K562 (cell line): ENCODE results near the gene CEND1. TPM values are rescaled to one million over a fixed set of nuclear protein-coding genes. Genes with fewer than 3 reads are reported as not detected.
A peak's percentile ranks its signal among the peaks of the same experiment; 100 is the strongest.

Source experiments
- GATAD2B ChIP-seq: fragments of 450-650 bp; IDR thresholded peaks from 2 replicates; pipeline ENCODE4 v1.6.1; 2017; ENCODE audit warnings: mild to moderate bottlenecking, borderline replicate concordance
- HNRNPL ChIP-seq: fragments of 200-400 bp; formaldehyde crosslinking; IDR thresholded peaks from 2 replicates; pipeline ENCODE4 v1.6.1; 2017; ENCODE audit warnings: low read depth, mild to moderate bottlenecking, low read length
- MAFK ChIP-seq: IDR thresholded peaks from 2 replicates; pipeline ENCODE4 v1.6.1; 2011; ENCODE audit warnings: low read length, improper control_type of control experiment
- POLR2G ChIP-seq: fragments of 200-400 bp; formaldehyde crosslinking; IDR thresholded peaks from 2 replicates; pipeline ENCODE4 v1.6.1; 2017; ENCODE audit warnings: low read depth, mild to moderate bottlenecking, antibody characterized with exemption, low read length, moderate library complexity
- RBM22 ChIP-seq: fragments of 200-400 bp; formaldehyde crosslinking; IDR thresholded peaks from 2 replicates; pipeline ENCODE4 v1.6.1; 2018; ENCODE audit warnings: low read length, low read depth; ENCODE audit not compliant: poor library complexity, severe bottlenecking
- SRSF3 ChIP-seq: fragments of 200-400 bp; formaldehyde crosslinking; IDR thresholded peaks from 2 replicates; pipeline ENCODE4 v1.6.1; 2016; ENCODE audit warnings: mild to moderate bottlenecking, low read length, moderate library complexity; ENCODE audit not compliant: insufficient read depth
- ZBTB2 ChIP-seq: fragments of 450-650 bp; IDR thresholded peaks from 2 replicates; pipeline ENCODE4 v1.6.1; 2016; ENCODE audit warnings: antibody characterized with exemption
- ZNF311 ChIP-seq: fragments of 250-450 bp; sonication (Bioruptor Pico); IDR thresholded peaks from 2 replicates; pipeline ENCODE4 v1.4.0; 2020; ENCODE audit warnings: mild to moderate bottlenecking, moderate library complexity
- ZNF696 ChIP-seq: fragments of 250-450 bp; sonication (Bioruptor Pico); conservative IDR thresholded peaks from 2 replicates; pipeline ENCODE4 v1.4.0; 2020; ENCODE audit warnings: mild to moderate bottlenecking, moderate library complexity
- polyA plus RNA-seq, 8 experiments: library from polyadenylated mRNA; depleted of rRNA in 4 of 8; stranded (reverse) in 5 of 8; unstranded in 3 of 8; fragments of >200 nt; fragmentation: Nextera tagmentation in 2 of 8; fragmentation: Illumina TruSeq in 1 of 8; extraction: Ambion mirVana in 2 of 8; extraction: Trizol in 1 of 8; gene quantifications; 2 replicates each; pipeline versions ENCODE4 v1.2.1 to v1.2.3, GENCODE V29; 2011 to 2014; ENCODE audit warnings: inconsistent platforms in 1 of 8, missing spikeins in 1 of 8
- total RNA-seq, 7 experiments: library from RNA; depleted of rRNA in 6 of 7; stranded (reverse); fragments of >200 nt in 6 of 7; fragmentation: Illumina TruSeq in 2 of 7; extraction: Trizol in 2 of 7; gene quantifications; 2 replicates each; pipeline versions ENCODE4 v1.2.1 to v1.2.3, GENCODE V29; 2011 to 2021; ENCODE audit warnings: low replicate concordance in 1 of 7
- TF ChIP-seq, protein P1 (sequence below): fragments of 450-650 bp; IDR thresholded peaks from 2 replicates; pipeline ENCODE4 v1.6.1; 2016; ENCODE audit warnings: low read depth
- TF ChIP-seq, protein P2 (sequence below): sonication (generic); formaldehyde crosslinking; IDR thresholded peaks from 2 replicates; pipeline ENCODE4 v1.8.1; 2023; ENCODE audit warnings: mild to moderate bottlenecking, missing genetic modification reagents
- TF ChIP-seq, protein P3 (sequence below), 2 experiments: fragments of 450-650 bp; conservative IDR thresholded peaks; 2 replicates each; pipeline ENCODE4 v1.6.1; 2017; ENCODE audit warnings: mild to moderate bottlenecking in 2 of 2, moderate library complexity in 2 of 2
- TF ChIP-seq, protein P4 (sequence below), 2 experiments: fragments of 450-650 bp in 1 of 2; sonication (generic) in 1 of 2; formaldehyde crosslinking; conservative IDR thresholded peaks; 2 replicates each; pipeline versions ENCODE4 v1.4.0 to v1.8.1; 2020 to 2022; ENCODE audit warnings: mild to moderate bottlenecking in 1 of 2, missing genetic modification reagents in 1 of 2

Gene CEND1
- total and polyA plus RNA-seq, 9 of the 15 experiments (the other 6 are each of a cell fraction or from before 2014, with no cell fraction given) = 0.13 to 0.18 (median 0.16) TPM; not detected in 6

DNA sequence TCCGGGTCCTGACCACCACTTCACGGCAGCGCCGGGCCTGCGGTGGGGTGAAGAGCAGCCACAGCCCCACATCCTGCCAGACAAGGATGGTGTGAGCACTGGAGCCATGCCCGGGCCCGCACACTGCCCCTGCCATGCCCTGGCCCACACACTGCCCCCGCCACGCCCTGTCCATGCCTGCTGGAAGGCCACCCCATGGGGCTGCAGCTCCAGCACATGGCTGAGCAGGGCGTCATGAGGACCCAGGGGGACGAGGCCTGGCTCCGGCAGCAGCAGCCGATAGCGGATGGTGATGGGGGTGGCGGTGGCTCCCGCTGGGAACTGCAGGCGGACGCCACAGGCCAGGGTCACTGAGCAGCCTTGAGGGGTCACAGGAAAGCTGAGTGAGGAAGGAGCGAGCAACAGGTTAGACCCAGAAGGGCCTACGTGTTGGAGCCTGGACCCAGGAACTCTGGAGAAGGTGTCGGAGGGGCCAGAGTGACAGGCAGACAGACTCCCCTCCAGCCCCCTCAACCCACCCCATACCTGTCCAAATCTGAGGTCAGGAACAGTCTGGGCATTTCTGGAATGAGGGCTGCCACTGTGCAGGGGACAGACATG is 12.2 kb upstream of the CEND1 start (continued):
- TF ChIP-seq, protein P1, sequence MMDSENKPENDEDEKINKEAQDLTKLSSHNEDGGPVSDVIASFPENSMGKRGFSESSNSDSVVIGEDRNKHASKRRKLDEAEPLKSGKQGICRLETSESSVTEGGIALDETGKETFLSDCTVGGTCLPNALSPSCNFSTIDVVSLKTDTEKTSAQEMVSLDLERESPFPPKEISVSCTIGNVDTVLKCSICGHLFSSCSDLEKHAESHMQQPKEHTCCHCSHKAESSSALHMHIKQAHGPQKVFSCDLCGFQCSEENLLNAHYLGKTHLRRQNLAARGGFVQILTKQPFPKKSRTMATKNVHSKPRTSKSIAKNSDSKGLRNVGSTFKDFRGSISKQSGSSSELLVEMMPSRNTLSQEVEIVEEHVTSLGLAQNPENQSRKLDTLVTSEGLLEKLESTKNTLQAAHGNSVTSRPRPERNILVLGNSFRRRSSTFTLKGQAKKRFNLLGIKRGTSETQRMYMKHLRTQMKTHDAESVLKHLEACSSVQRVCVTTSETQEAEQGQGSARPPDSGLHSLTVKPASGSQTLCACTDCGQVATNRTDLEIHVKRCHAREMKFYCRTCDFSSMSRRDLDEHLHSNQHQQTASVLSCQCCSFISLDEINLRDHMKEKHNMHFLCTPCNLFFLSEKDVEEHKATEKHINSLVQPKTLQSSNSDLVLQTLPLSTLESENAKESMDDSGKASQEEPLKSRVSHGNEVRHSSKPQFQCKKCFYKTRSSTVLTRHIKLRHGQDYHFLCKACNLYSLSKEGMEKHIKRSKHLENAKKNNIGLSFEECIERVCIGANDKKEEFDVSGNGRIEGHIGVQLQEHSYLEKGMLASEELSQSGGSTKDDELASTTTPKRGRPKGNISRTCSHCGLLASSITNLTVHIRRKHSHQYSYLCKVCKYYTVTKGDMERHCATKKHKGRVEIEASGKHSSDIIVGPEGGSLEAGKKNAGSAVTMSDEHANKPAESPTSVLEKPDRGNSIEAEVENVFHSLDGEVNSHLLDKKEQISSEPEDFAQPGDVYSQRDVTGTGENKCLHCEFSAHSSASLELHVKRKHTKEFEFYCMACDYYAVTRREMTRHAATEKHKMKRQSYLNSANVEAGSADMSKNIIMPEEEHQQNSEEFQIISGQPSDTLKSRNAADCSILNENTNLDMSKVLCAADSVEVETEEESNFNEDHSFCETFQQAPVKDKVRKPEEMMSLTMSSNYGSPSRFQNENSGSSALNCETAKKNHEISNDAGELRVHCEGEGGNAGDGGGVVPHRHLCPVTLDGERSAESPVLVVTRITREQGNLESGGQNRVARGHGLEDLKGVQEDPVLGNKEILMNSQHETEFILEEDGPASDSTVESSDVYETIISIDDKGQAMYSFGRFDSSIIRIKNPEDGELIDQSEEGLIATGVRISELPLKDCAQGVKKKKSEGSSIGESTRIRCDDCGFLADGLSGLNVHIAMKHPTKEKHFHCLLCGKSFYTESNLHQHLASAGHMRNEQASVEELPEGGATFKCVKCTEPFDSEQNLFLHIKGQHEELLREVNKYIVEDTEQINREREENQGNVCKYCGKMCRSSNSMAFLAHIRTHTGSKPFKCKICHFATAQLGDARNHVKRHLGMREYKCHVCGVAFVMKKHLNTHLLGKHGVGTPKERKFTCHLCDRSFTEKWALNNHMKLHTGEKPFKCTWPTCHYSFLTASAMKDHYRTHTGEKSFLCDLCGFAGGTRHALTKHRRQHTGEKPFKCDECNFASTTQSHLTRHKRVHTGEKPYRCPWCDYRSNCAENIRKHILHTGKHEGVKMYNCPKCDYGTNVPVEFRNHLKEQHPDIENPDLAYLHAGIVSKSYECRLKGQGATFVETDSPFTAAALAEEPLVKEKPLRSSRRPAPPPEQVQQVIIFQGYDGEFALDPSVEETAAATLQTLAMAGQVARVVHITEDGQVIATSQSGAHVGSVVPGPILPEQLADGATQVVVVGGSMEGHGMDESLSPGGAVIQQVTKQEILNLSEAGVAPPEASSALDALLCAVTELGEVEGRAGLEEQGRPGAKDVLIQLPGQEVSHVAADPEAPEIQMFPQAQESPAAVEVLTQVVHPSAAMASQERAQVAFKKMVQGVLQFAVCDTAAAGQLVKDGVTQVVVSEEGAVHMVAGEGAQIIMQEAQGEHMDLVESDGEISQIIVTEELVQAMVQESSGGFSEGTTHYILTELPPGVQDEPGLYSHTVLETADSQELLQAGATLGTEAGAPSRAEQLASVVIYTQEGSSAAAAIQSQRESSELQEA = no peak
- TF ChIP-seq ZBTB2 = no peak
- TF ChIP-seq, protein P2, sequence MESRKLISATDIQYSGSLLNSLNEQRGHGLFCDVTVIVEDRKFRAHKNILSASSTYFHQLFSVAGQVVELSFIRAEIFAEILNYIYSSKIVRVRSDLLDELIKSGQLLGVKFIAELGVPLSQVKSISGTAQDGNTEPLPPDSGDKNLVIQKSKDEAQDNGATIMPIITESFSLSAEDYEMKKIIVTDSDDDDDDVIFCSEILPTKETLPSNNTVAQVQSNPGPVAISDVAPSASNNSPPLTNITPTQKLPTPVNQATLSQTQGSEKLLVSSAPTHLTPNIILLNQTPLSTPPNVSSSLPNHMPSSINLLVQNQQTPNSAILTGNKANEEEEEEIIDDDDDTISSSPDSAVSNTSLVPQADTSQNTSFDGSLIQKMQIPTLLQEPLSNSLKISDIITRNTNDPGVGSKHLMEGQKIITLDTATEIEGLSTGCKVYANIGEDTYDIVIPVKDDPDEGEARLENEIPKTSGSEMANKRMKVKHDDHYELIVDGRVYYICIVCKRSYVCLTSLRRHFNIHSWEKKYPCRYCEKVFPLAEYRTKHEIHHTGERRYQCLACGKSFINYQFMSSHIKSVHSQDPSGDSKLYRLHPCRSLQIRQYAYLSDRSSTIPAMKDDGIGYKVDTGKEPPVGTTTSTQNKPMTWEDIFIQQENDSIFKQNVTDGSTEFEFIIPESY (CRISPR knock-in tag) = peak; percentile 95
- no peak for TF ChIP-seq GATAD2B
- 0 out of 2 replicates have a peak, but pooled peaks have one; percentile 50 for TF ChIP-seq POLR2G
- TF ChIP-seq, protein P3, sequence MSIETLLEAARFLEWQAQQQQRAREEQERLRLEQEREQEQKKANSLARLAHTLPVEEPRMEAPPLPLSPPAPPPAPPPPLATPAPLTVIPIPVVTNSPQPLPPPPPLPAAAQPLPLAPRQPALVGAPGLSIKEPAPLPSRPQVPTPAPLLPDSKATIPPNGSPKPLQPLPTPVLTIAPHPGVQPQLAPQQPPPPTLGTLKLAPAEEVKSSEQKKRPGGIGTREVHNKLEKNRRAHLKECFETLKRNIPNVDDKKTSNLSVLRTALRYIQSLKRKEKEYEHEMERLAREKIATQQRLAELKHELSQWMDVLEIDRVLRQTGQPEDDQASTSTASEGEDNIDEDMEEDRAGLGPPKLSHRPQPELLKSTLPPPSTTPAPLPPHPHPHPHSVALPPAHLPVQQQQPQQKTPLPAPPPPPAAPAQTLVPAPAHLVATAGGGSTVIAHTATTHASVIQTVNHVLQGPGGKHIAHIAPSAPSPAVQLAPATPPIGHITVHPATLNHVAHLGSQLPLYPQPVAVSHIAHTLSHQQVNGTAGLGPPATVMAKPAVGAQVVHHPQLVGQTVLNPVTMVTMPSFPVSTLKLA (conservative IDR thresholded peaks at IDR 0.05) = no peak
- TF ChIP-seq HNRNPL = peak; percentile 16; the same call in 1 of the 2 replicates
- TF ChIP-seq SRSF3 = no peak
- no peak for TF ChIP-seq ZNF696 (CRISPR knock-in tag)
- TF ChIP-seq MAFK = no peak
- no peak for TF ChIP-seq ZNF311
- TF ChIP-seq RBM22 = peak; percentile 42
- TF ChIP-seq, protein P4, sequence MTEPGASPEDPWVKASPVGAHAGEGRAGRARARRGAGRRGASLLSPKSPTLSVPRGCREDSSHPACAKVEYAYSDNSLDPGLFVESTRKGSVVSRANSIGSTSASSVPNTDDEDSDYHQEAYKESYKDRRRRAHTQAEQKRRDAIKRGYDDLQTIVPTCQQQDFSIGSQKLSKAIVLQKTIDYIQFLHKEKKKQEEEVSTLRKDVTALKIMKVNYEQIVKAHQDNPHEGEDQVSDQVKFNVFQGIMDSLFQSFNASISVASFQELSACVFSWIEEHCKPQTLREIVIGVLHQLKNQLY (CRISPR knock-in tag; conservative IDR thresholded peaks at IDR 0.05) = no peak
